ENCODE measurements around the gene ENDOV. TPM values are rescaled to one million over a fixed set of nuclear protein-coding genes. Genes with fewer than 3 reads are reported as not detected.

ENDOV gene
- polyA plus RNA-seq, 2 of the 4 experiments (the other 2 are of a cell fraction): 33.2 to 42.6 TPM

DNA sequence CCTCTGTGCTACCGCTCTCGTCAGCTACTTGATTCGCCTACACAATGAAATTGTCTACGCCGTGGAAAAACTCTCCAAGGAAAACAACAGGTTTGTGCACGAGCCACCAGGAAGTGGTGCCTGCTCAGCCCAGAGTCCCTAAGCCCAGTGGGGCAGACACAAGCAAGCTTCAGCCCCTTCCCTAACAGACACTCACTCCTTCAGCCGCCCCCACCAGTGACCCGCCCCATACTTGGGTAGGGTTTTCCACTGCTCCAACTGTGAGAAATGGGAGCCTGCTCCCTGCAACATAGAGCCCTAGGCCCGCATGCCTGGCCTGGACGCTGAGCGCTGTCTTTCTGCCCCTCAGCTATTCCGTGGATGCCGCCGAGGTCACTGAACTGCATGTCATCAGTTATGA lies 28.6 kb upstream of the ENDOV start:
- Histone ChIP-seq H3K4me1 (no peaks in the 10 kb centered on the region), H3K9me3 (no peaks in the 10 kb centered on the region), H3K4me3 (no peak overlapping the region), H3K27ac (no peak overlapping the region), H3K4me2 (no peak overlapping the region)
- no peak for FAIRE-seq
- POLR2A ChIA-PET: no interaction called here
- TF ChIP-seq ZNF302 (CRISPR knock-in tag; IDR thresholded peaks at IDR 0.05) (no peak), ZFP36 (IDR thresholded peaks at IDR 0.05; ENCODE audit: borderline replicate concordance, partially characterized antibody) (no peak), NFE2L2 (conservative IDR thresholded peaks at IDR 0.05; ENCODE audit: low read length) (no peak), CEBPB (IDR thresholded peaks at IDR 0.05) (no peak), KDM1A (IDR thresholded peaks at IDR 0.05; ENCODE audit: low read depth) (no peak), POLR2AphosphoS2 (conservative IDR thresholded peaks at IDR 0.05; ENCODE audit: low read length) (no peak), GATA3 (IDR thresholded peaks at IDR 0.05; ENCODE audit: borderline replicate concordance) (no peak), FOXS1 (CRISPR knock-in tag; IDR thresholded peaks at IDR 0.05) (no peak), FOSL2 (IDR thresholded peaks at IDR 0.05) (no peak), FOSL2 (CRISPR knock-in tag; IDR thresholded peaks at IDR 0.05) (no peak), PHF8 (IDR thresholded peaks at IDR 0.05; ENCODE audit: borderline replicate concordance, low read depth) (no peak), HEYL (CRISPR knock-in tag; IDR thresholded peaks at IDR 0.05) (no peak), TFCP2L1 (CRISPR knock-in tag; IDR thresholded peaks at IDR 0.05) (no peak), CBX2 (IDR thresholded peaks at IDR 0.05; ENCODE audit: borderline replicate concordance, low read depth) (no peak), CHD4 (IDR thresholded peaks at IDR 0.05; ENCODE audit: borderline replicate concordance) (no peak), MAFK (IDR thresholded peaks at IDR 0.05; ENCODE audit: partially characterized antibody) (no peak), ESRRA (IDR thresholded peaks at IDR 0.05; ENCODE audit: borderline replicate concordance, low read length) (no peak)
- TF ChIP-seq, protein P1, sequence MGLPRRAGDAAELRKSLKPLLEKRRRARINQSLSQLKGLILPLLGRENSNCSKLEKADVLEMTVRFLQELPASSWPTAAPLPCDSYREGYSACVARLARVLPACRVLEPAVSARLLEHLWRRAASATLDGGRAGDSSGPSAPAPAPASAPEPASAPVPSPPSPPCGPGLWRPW (IDR thresholded peaks at IDR 0.05): no peak
- TF ChIP-seq, protein P2, sequence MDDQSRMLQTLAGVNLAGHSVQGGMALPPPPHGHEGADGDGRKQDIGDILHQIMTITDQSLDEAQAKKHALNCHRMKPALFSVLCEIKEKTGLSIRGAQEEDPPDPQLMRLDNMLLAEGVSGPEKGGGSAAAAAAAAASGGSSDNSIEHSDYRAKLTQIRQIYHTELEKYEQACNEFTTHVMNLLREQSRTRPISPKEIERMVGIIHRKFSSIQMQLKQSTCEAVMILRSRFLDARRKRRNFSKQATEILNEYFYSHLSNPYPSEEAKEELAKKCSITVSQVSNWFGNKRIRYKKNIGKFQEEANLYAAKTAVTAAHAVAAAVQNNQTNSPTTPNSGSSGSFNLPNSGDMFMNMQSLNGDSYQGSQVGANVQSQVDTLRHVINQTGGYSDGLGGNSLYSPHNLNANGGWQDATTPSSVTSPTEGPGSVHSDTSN (IDR thresholded peaks at IDR 0.05): no peak
- TF ChIP-seq, protein P3, sequence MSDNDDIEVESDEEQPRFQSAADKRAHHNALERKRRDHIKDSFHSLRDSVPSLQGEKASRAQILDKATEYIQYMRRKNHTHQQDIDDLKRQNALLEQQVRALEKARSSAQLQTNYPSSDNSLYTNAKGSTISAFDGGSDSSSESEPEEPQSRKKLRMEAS (IDR thresholded peaks at IDR 0.05): no peak
- TF ChIP-seq, protein P4, sequence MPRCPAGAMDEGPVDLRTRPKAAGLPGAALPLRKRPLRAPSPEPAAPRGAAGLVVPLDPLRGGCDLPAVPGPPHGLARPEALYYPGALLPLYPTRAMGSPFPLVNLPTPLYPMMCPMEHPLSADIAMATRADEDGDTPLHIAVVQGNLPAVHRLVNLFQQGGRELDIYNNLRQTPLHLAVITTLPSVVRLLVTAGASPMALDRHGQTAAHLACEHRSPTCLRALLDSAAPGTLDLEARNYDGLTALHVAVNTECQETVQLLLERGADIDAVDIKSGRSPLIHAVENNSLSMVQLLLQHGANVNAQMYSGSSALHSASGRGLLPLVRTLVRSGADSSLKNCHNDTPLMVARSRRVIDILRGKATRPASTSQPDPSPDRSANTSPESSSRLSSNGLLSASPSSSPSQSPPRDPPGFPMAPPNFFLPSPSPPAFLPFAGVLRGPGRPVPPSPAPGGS (IDR thresholded peaks at IDR 0.05): no peak
- DNase-seq (ENCODE audit: low read depth in 1 of 2, low spot score in 1 of 2): no peak
- no peak for ATAC-seq
- WGBS (ENCODE audit: missing lambda C conversion rate): 97% methylated on average over 14 of the region's 14 CpGs
- CTCF ChIA-PET: no interaction called here

DNA sequence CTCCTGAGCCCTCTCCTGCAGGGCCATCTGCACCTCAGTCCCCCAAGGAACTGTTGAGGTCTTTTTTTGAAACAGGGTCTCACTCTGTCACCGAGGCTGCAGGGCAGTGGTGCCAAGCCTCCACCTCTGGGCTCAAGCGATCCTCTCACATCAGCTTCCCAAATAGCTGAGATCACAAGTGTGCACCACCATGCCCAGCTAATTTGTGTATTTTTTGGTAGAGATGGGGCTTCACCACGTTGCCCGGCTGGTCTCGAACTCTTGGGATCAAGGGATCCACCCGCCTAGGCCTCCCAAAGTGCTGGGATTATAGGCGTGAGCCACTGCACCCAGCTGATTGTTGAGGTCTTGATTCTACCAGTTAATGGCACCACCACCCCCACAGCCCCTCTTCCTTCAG lies 27.9 kb upstream of the ENDOV start:
- ATAC-seq (no peak), DNase-seq (ENCODE audit: low read depth in 1 of 2, low spot score in 1 of 2) (no peak), FAIRE-seq (no peak)
- H3K27ac ChIP-seq: no peak overlapping the region
- TF ChIP-seq ZFP36 (IDR thresholded peaks at IDR 0.05; ENCODE audit: borderline replicate concordance, partially characterized antibody) (no peak), RNF2 (IDR thresholded peaks at IDR 0.05; ENCODE audit: borderline replicate concordance, low read depth) (no peak), JUN (IDR thresholded peaks at IDR 0.05) (0 out of 5 replicates have a peak, but pooled peaks of 1 of the 2 experiments have one; percentile 8)
- no peak overlapping the region for H3K4me2 ChIP-seq
- H3K9me3 ChIP-seq: no peaks in the 10 kb centered on the region
- WGBS (ENCODE audit: missing lambda C conversion rate): 86% methylated on average over 7 of the region's 7 CpGs
- CTCF ChIA-PET: no interaction called here
- H3K4me3 ChIP-seq: no peak overlapping the region
- H3K4me1 ChIP-seq: no peaks in the 10 kb centered on the region
- POLR2A ChIA-PET: no interaction called here

DNA sequence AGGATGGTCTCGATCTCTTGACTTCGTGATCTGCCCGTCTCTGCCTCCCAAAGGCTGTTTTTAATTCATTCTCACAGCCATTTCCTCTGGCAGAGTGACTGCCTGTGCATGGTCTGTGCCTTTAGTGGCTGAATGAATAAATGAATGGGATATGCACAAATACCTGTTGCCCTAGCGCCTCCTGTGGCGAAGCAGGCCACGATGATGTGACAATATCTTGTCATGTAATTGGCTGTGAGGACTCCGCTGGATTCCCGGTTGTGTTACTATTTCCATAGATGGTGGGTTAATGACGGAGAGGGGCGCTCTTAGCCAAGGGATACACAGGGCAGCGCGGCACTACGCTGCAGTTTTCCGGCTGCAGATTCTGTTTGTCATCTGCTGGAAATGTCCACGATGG lies 26.8 kb upstream of the ENDOV start:
- H3K4me1 ChIP-seq: no peaks in the 10 kb centered on the region
- no peak overlapping the region for H3K4me2 ChIP-seq
- WGBS (ENCODE audit: missing lambda C conversion rate): 95% methylated on average over 15 of the region's 15 CpGs
- CTCF ChIA-PET: no interaction called here
- DNase-seq (ENCODE audit: low read depth in 1 of 2, low spot score in 1 of 2): no peak
- POLR2A ChIA-PET: no interaction called here
- H3K9me3 ChIP-seq: no peaks in the 10 kb centered on the region
- peak in 1 of 2 experiments; percentile 10; a peak in 2 of 6 replicates for ATAC-seq
- no peak for FAIRE-seq
- H3K4me3 ChIP-seq: no peak overlapping the region
- H3K27ac ChIP-seq: no peak overlapping the region
- TF ChIP-seq MYC (IDR thresholded peaks at IDR 0.05; ENCODE audit: borderline replicate concordance, low read length) (no peak), GATA3 (IDR thresholded peaks at IDR 0.05; ENCODE audit: borderline replicate concordance) (no peak)
- TF ChIP-seq, protein P5, sequence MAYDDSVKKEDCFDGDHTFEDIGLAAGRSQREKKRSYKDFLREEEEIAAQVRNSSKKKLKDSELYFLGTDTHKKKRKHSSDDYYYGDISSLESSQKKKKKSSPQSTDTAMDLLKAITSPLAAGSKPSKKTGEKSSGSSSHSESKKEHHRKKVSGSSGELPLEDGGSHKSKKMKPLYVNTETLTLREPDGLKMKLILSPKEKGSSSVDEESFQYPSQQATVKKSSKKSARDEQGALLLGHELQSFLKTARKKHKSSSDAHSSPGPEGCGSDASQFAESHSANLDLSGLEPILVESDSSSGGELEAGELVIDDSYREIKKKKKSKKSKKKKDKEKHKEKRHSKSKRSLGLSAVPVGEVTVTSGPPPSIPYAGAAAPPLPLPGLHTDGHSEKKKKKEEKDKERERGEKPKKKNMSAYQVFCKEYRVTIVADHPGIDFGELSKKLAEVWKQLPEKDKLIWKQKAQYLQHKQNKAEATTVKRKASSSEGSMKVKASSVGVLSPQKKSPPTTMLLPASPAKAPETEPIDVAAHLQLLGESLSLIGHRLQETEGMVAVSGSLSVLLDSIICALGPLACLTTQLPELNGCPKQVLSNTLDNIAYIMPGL (CRISPR knock-in tag; IDR thresholded peaks at IDR 0.05; ENCODE audit: borderline replicate concordance): no peak
- TF ChIP-seq, protein P6, sequence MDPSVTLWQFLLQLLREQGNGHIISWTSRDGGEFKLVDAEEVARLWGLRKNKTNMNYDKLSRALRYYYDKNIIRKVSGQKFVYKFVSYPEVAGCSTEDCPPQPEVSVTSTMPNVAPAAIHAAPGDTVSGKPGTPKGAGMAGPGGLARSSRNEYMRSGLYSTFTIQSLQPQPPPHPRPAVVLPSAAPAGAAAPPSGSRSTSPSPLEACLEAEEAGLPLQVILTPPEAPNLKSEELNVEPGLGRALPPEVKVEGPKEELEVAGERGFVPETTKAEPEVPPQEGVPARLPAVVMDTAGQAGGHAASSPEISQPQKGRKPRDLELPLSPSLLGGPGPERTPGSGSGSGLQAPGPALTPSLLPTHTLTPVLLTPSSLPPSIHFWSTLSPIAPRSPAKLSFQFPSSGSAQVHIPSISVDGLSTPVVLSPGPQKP (IDR thresholded peaks at IDR 0.05; ENCODE audit: low read depth, low read length): no peak
